ENCODE measurements around the gene SMIM20. TPM values are rescaled to one million over a fixed set of nuclear protein-coding genes. Genes with fewer than 3 reads are reported as not detected.

Gene SMIM20
- total and polyA plus RNA-seq, 2 of the 4 experiments (the other 2 are of a cell fraction), result 13.6 to 23.1 TPM

DNA sequence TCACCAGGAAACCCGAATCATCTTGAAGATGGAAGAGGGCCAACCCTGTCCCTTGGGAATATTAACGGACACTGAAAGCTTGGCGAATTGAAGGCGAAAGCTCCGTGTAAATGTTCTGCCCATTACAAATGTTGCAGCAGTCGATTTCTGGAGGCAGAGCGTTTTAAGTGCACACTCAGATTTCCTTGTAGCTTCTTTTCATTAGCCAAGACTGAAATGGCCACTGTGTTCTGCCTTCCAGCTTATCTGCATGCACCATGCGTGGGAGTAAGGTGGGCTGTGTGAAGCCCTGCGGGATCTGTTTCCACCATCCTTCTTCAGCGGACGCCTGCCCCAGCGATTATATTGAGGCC is 1.3 kb downstream of the SMIM20 start:
- no TSS peak for BruUV-seq (replicated peaks)
- Histone ChIP-seq H3K4me2 (ENCODE audit: low read depth, low read length) (no peak overlapping the region), H3K14ac (replicated peaks; ENCODE audit: low read depth, low read length) (no peak overlapping the region), H3K56ac (ENCODE audit: extremely low read depth, insufficient read depth, low read length) (no peak overlapping the region), H3K23ac (ENCODE audit: low read depth, low read length) (no peak overlapping the region), H3K9me3 (ENCODE audit: control insufficient read depth, insufficient read depth, low read length) (no peaks in the 10 kb centered on the region), H2AFZ (replicated peaks; ENCODE audit: low read length, poor library complexity) (no peak overlapping the region), H3K27ac (ENCODE audit: insufficient read depth, low read length) (no peak overlapping the region), H3K4me1 (ENCODE audit: control insufficient read depth, insufficient read depth, low read length) (peaks cover 6% of the 10 kb centered on the region), H2BK120ac (ENCODE audit: low read depth, low read length) (no peak overlapping the region), H2AK9ac (replicated peaks; ENCODE audit: low read depth, low read length, poor library complexity) (peak overlapping the region; percentile 16), H2AK5ac (ENCODE audit: low read depth, low read length) (no peak overlapping the region), H3K36me3 (ENCODE audit: control insufficient read depth, insufficient read depth, low read length) (no peaks in the 10 kb centered on the region), H3K4ac (ENCODE audit: low read depth, low read length) (no peak overlapping the region), H3K27me3 (ENCODE audit: control insufficient read depth, insufficient read depth, low read length) (no peaks in the 10 kb centered on the region), H3K9me1 (ENCODE audit: insufficient read depth, low read length) (peaks cover 8% of the 10 kb centered on the region; the same call in 1 of the 2 replicates), H3K4me3 (ENCODE audit: insufficient read depth, low read depth, low read length) (no peak overlapping the region), H2BK5ac (ENCODE audit: low read depth, low read length, poor library complexity, severe bottlenecking) (no peak overlapping the region), H3K79me1 (ENCODE audit: low read depth in 1 of 2, low read length in 2 of 2) (peaks cover 10 to 21% of the 10 kb centered on the region in 2 experiments; a peak in 3 of 4 replicates), H4K5ac (ENCODE audit: low read depth, low read length) (no peak overlapping the region), H4K20me1 (ENCODE audit: insufficient read depth, low read length) (no peaks in the 10 kb centered on the region), H3K9ac (ENCODE audit: low read depth, low read length) (no peak overlapping the region), H3K18ac (ENCODE audit: low read depth, low read length) (no peak overlapping the region), H4K91ac (ENCODE audit: insufficient read depth, low read depth, low read length) (no peak overlapping the region), H2BK15ac (ENCODE audit: low read depth, low read length) (no peak overlapping the region), H2BK20ac (ENCODE audit: low read depth, low read length) (no peak overlapping the region), H4K8ac (ENCODE audit: low read depth in 2 of 2, low read length in 2 of 2) (no peak overlapping the region)
- ATAC-seq (ENCODE audit: low read depth) (no peak), DNase-seq (no peak)
- intact Hi-C loops (cut with micrococcal nuclease), result no loop called here
- POLR2A ChIA-PET (ENCODE audit: unreplicated experiment), result no interaction called here
- in situ Hi-C loops (cut with MboI; ENCODE audit: low sequenced_read_pairs), result no loop called here
- CTCF ChIA-PET, result no interaction called here
- WGBS, 2 experiments (ENCODE audit: extremely low coverage in 2 of 2, insufficient read length in 1 of 2), result 72% methylated on average over 8 of the region's 12 CpGs; no CpG with 5 or more reads in 1 of the 2 experiments
- TF ChIP-seq SMC3 (IDR thresholded peaks at IDR 0.05; ENCODE audit: low read depth, low read length), result no peak
- TF ChIP-seq CEBPB (IDR thresholded peaks at IDR 0.05; ENCODE audit: low read depth, low read length), result no peak
- TF ChIP-seq CHD1 (IDR thresholded peaks at IDR 0.05; ENCODE audit: low read depth, low read length), result no peak
- no peak for TF ChIP-seq MXI1 (IDR thresholded peaks at IDR 0.05; ENCODE audit: borderline replicate concordance, low read depth, low read length)
- no peak for TF ChIP-seq RFX5 (IDR thresholded peaks at IDR 0.05; ENCODE audit: low read depth, low read length)
- no peak for TF ChIP-seq NFE2L2 (IDR thresholded peaks at IDR 0.05; ENCODE audit: low read depth, low read length)
- no peak for TF ChIP-seq FOS (IDR thresholded peaks at IDR 0.05; ENCODE audit: low read depth, low read length)
- TF ChIP-seq, protein P1, sequence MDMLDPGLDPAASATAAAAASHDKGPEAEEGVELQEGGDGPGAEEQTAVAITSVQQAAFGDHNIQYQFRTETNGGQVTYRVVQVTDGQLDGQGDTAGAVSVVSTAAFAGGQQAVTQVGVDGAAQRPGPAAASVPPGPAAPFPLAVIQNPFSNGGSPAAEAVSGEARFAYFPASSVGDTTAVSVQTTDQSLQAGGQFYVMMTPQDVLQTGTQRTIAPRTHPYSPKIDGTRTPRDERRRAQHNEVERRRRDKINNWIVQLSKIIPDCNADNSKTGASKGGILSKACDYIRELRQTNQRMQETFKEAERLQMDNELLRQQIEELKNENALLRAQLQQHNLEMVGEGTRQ (IDR thresholded peaks at IDR 0.05; ENCODE audit: low read depth, low read length), result no peak
- TF ChIP-seq, protein P2, sequence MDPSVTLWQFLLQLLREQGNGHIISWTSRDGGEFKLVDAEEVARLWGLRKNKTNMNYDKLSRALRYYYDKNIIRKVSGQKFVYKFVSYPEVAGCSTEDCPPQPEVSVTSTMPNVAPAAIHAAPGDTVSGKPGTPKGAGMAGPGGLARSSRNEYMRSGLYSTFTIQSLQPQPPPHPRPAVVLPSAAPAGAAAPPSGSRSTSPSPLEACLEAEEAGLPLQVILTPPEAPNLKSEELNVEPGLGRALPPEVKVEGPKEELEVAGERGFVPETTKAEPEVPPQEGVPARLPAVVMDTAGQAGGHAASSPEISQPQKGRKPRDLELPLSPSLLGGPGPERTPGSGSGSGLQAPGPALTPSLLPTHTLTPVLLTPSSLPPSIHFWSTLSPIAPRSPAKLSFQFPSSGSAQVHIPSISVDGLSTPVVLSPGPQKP (IDR thresholded peaks at IDR 0.05; ENCODE audit: borderline replicate concordance, low read depth, low read length), result no peak
- TF ChIP-seq POLR2A (IDR thresholded peaks at IDR 0.05; ENCODE audit: low read depth, low read length), result no peak
- TF ChIP-seq BHLHE40 (IDR thresholded peaks at IDR 0.05; ENCODE audit: low read depth, low read length), result no peak
- TF ChIP-seq RAD21 (IDR thresholded peaks at IDR 0.05; ENCODE audit: low read length), result no peak
- TF ChIP-seq, protein P3, sequence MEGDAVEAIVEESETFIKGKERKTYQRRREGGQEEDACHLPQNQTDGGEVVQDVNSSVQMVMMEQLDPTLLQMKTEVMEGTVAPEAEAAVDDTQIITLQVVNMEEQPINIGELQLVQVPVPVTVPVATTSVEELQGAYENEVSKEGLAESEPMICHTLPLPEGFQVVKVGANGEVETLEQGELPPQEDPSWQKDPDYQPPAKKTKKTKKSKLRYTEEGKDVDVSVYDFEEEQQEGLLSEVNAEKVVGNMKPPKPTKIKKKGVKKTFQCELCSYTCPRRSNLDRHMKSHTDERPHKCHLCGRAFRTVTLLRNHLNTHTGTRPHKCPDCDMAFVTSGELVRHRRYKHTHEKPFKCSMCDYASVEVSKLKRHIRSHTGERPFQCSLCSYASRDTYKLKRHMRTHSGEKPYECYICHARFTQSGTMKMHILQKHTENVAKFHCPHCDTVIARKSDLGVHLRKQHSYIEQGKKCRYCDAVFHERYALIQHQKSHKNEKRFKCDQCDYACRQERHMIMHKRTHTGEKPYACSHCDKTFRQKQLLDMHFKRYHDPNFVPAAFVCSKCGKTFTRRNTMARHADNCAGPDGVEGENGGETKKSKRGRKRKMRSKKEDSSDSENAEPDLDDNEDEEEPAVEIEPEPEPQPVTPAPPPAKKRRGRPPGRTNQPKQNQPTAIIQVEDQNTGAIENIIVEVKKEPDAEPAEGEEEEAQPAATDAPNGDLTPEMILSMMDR (conservative IDR thresholded peaks at IDR 0.05; ENCODE audit: low read depth, low read length), result no peak
- dilution Hi-C loops (cut with HindIII; ENCODE audit: low sequenced_read_pairs, unreplicated experiment), result no loop called here

Data from IMR-90 (cell line).